ENCODE results near the gene LIG1. TPM values are rescaled to one million over a fixed set of nuclear protein-coding genes. Genes with fewer than 3 reads are reported as not detected.

Gene LIG1
- total RNA-seq, 1 experiment from 2014 or later: 41.3 TPM

- H3K36me3 ChIP-seq (ENCODE audit: control insufficient read depth, insufficient read depth, low read length): no peaks in the 10 kb centered on the region
- POLR2A ChIA-PET: no interaction called here
- no peak for TF ChIP-seq CTCF (IDR thresholded peaks at IDR 0.05)
- TF ChIP-seq TCF7L2 (IDR thresholded peaks at IDR 0.05; ENCODE audit: low read depth, low read length): no peak
- no peak for TF ChIP-seq SIN3A (IDR thresholded peaks at IDR 0.05; ENCODE audit: borderline replicate concordance, insufficient read depth, low read depth, low read length)
- TF ChIP-seq REST (IDR thresholded peaks at IDR 0.05; ENCODE audit: insufficient read depth in 1 of 2, low read depth in 2 of 2, low read length in 1 of 2): no peak
- ATAC-seq (no peak), DNase-seq (ENCODE audit: low read depth, low spot score) (no peak)
- H3K9me3 ChIP-seq (ENCODE audit: control insufficient read depth, insufficient read depth, low read depth, low read length): no peaks in the 10 kb centered on the region
- CTCF ChIA-PET: no interaction called here
- intact Hi-C loops (cut with micrococcal nuclease; ENCODE audit: unreplicated experiment): no loop called here
- no TSS peak for BruUV-seq (replicated peaks)
- in situ Hi-C loops (cut with HindIII; ENCODE audit: low pct_unique_long_range_greater_than_20kb, low sequenced_read_pairs): no loop called here
- H3K4me3 ChIP-seq (ENCODE audit: low read depth in 2 of 2, low read length in 2 of 2): no peak overlapping the region
- no peaks in the 10 kb centered on the region for H3K27me3 ChIP-seq (ENCODE audit: control insufficient read depth, insufficient read depth, low read length)
- no peak overlapping the region for H3K27ac ChIP-seq (ENCODE audit: low read length)
- no peaks in the 10 kb centered on the region for H3K4me1 ChIP-seq (ENCODE audit: control insufficient read depth, insufficient read depth, low read length)
Observed at GRCh38 chr19:48133094-48133493, 37.0 kb downstream of the LIG1 start.

- H3K9me3 ChIP-seq (ENCODE audit: control insufficient read depth, insufficient read depth, low read depth, low read length): no peaks in the 10 kb centered on the region
- no peaks in the 10 kb centered on the region for H3K27me3 ChIP-seq (ENCODE audit: control insufficient read depth, insufficient read depth, low read length)
- TF ChIP-seq POLR2AphosphoS5 (IDR thresholded peaks at IDR 0.05; ENCODE audit: low read depth, low read length) (no peak), TCF7L2 (IDR thresholded peaks at IDR 0.05; ENCODE audit: low read depth, low read length) (no peak), CTCF (IDR thresholded peaks at IDR 0.05) (no peak), SIN3A (IDR thresholded peaks at IDR 0.05; ENCODE audit: borderline replicate concordance, insufficient read depth, low read depth, low read length) (no peak), REST (IDR thresholded peaks at IDR 0.05; ENCODE audit: insufficient read depth in 1 of 2, low read depth in 2 of 2, low read length in 1 of 2) (no peak)
- ChIA-PET POLR2A (no interaction called here), CTCF (no interaction called here)
- ATAC-seq: no peak
- intact Hi-C loops (cut with micrococcal nuclease; ENCODE audit: unreplicated experiment) (no loop called here), in situ Hi-C loops (cut with HindIII; ENCODE audit: low pct_unique_long_range_greater_than_20kb, low sequenced_read_pairs) (no loop called here)
- no TSS peak for BruUV-seq (replicated peaks)
- H3K4me3 ChIP-seq (ENCODE audit: low read depth in 2 of 2, low read length in 2 of 2): no peak overlapping the region
- no peaks in the 10 kb centered on the region for H3K4me1 ChIP-seq (ENCODE audit: control insufficient read depth, insufficient read depth, low read length)
- no peak overlapping the region for H3K27ac ChIP-seq (ENCODE audit: low read length)
- DNase-seq (ENCODE audit: low read depth, low spot score): no peak
- H3K36me3 ChIP-seq (ENCODE audit: control insufficient read depth, insufficient read depth, low read length): no peaks in the 10 kb centered on the region
Observed at GRCh38 chr19:48127561-48127960, 42.6 kb downstream of the LIG1 start.

Measured in Panc1 (cell line).